ENCODE measurements around the gene SLC22A1. TPM values are rescaled to one million over a fixed set of nuclear protein-coding genes. Genes with fewer than 3 reads are reported as not detected.

SLC22A1 gene
- total and polyA plus RNA-seq, 2 of the 4 experiments (the other 2 are of a cell fraction) = 0.10 TPM; not detected in 1

DNA sequence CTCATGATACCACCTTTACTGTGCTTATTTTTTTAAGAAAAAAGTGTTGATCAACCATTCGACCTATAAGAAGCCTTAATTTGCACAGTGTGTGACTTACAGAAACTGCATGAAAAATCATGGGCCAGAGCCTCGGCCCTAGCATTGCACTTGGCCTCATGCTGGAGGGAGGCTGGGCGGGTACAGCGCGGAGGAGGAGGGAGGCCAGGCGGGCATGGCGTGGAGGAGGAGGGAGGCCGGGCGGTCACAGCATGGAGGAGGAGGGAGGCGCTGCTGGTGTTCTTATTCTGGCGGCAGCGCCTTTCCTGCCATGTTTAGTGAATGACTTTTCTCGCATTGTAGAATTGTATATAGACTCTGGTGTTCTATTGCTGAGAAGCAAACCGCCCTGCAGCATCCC, 15.6 kb upstream of the SLC22A1 start:
- Histone ChIP-seq H2BK15ac (ENCODE audit: low read depth, low read length) (no peak overlapping the region), H3K4me1 (ENCODE audit: control insufficient read depth, insufficient read depth, low read length) (no peaks in the 10 kb centered on the region; the same call in 1 of the 2 replicates), H3K18ac (ENCODE audit: low read depth, low read length) (no peak overlapping the region), H4K5ac (ENCODE audit: low read depth, low read length) (no peak overlapping the region), H3K23ac (ENCODE audit: low read depth, low read length) (no peak overlapping the region), H2BK20ac (ENCODE audit: low read depth, low read length) (no peak overlapping the region), H2BK120ac (ENCODE audit: low read depth, low read length) (no peak overlapping the region), H2BK5ac (ENCODE audit: low read depth, low read length, poor library complexity, severe bottlenecking) (no peak overlapping the region), H2AK5ac (ENCODE audit: low read depth, low read length) (no peak overlapping the region), H3K9me1 (ENCODE audit: insufficient read depth, low read length) (peaks cover 2% of the 10 kb centered on the region; the same call in 1 of the 2 replicates), H2AK9ac (replicated peaks; ENCODE audit: low read depth, low read length, poor library complexity) (no peak overlapping the region), H3K4ac (ENCODE audit: low read depth, low read length) (no peak overlapping the region), H3K14ac (replicated peaks; ENCODE audit: low read depth, low read length) (no peak overlapping the region), H3K4me3 (ENCODE audit: insufficient read depth, low read depth, low read length) (no peak overlapping the region), H3K79me1 (ENCODE audit: low read depth in 1 of 2, low read length in 2 of 2) (peaks cover 0 to 3% of the 10 kb centered on the region in 2 experiments; a peak in 1 of 4 replicates), H3K36me3 (ENCODE audit: control insufficient read depth, insufficient read depth, low read length) (peaks cover 59% of the 10 kb centered on the region), H4K8ac (ENCODE audit: low read depth in 2 of 2, low read length in 2 of 2) (no peak overlapping the region), H3K9ac (ENCODE audit: low read depth, low read length) (no peak overlapping the region), H4K20me1 (ENCODE audit: insufficient read depth, low read length) (no peaks in the 10 kb centered on the region), H3K9me3 (ENCODE audit: control insufficient read depth, insufficient read depth, low read length) (no peaks in the 10 kb centered on the region), H3K27ac (ENCODE audit: insufficient read depth, low read length) (no peak overlapping the region), H2AFZ (replicated peaks; ENCODE audit: low read length, poor library complexity) (no peak overlapping the region), H4K91ac (ENCODE audit: insufficient read depth, low read depth, low read length) (no peak overlapping the region), H3K27me3 (ENCODE audit: control insufficient read depth, insufficient read depth, low read length) (no peaks in the 10 kb centered on the region), H3K56ac (ENCODE audit: extremely low read depth, insufficient read depth, low read length) (no peak overlapping the region), H3K4me2 (ENCODE audit: low read depth, low read length) (no peak overlapping the region)
- dilution Hi-C loops (cut with HindIII; ENCODE audit: low sequenced_read_pairs, unreplicated experiment) = no loop called here
- ATAC-seq (ENCODE audit: low read depth) (no peak), DNase-seq (no peak)
- in situ Hi-C loops (cut with MboI; ENCODE audit: low sequenced_read_pairs) = no loop called here
- BruUV-seq (replicated peaks) = TSS peak; percentile 85
- intact Hi-C loops (cut with micrococcal nuclease) = no loop called here
- TF ChIP-seq RAD21 (IDR thresholded peaks at IDR 0.05; ENCODE audit: low read length) (no peak), RFX5 (IDR thresholded peaks at IDR 0.05; ENCODE audit: low read depth, low read length) (no peak), SMC3 (IDR thresholded peaks at IDR 0.05; ENCODE audit: low read depth, low read length) (no peak), FOS (IDR thresholded peaks at IDR 0.05; ENCODE audit: low read depth, low read length) (no peak), BHLHE40 (IDR thresholded peaks at IDR 0.05; ENCODE audit: low read depth, low read length) (no peak)
- TF ChIP-seq, protein P1, sequence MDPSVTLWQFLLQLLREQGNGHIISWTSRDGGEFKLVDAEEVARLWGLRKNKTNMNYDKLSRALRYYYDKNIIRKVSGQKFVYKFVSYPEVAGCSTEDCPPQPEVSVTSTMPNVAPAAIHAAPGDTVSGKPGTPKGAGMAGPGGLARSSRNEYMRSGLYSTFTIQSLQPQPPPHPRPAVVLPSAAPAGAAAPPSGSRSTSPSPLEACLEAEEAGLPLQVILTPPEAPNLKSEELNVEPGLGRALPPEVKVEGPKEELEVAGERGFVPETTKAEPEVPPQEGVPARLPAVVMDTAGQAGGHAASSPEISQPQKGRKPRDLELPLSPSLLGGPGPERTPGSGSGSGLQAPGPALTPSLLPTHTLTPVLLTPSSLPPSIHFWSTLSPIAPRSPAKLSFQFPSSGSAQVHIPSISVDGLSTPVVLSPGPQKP (IDR thresholded peaks at IDR 0.05; ENCODE audit: borderline replicate concordance, low read depth, low read length) = no peak
- TF ChIP-seq, protein P2, sequence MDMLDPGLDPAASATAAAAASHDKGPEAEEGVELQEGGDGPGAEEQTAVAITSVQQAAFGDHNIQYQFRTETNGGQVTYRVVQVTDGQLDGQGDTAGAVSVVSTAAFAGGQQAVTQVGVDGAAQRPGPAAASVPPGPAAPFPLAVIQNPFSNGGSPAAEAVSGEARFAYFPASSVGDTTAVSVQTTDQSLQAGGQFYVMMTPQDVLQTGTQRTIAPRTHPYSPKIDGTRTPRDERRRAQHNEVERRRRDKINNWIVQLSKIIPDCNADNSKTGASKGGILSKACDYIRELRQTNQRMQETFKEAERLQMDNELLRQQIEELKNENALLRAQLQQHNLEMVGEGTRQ (IDR thresholded peaks at IDR 0.05; ENCODE audit: low read depth, low read length) = no peak
- WGBS, 2 experiments (ENCODE audit: extremely low coverage in 2 of 2, insufficient read length in 1 of 2) = 83% methylated on average over 2 of the region's 14 CpGs; no CpG with 5 or more reads in 1 of the 2 experiments
- ChIA-PET POLR2A (ENCODE audit: unreplicated experiment) (no interaction called here), CTCF (interaction anchor here (1.0 kb wide), 1 partner anchor 350 kb away, joined by 3 read pairs; no protein-coding TSS in a partner anchor)
